Tibial artery (tissue), 4 donors: Measurements from ENCODE around the gene GOLGA8R.
A peak's percentile ranks its signal among the peaks of the same experiment; 100 is the strongest.
"Not testable (repeated sequence)": the region's sequence is repeated elsewhere in the genome, so short reads cannot be mapped to it uniquely, and the experiment has no call there.

Experiments
- DNase-seq, 2 donors: peaks; one replicate each; pipeline ENCODE4 v3.0.0-alpha.2; 2019
- H3K27ac ChIP-seq, 2 donors: fragments of 200-600 bp; sonication (generic) in 1 of 2; 1 replicate in 1 of 2; 2 replicates in 1 of 2; pipeline ENCODE4 v1.5.1; 2018 to 2019; ENCODE audit warnings: mild to moderate bottlenecking in 1 of 2
- H3K27me3 ChIP-seq, 2 donors: fragments of 200-600 bp; sonication (generic) in 1 of 2; one replicate each; pipeline versions ENCODE4 v1.5.1 to v1.6.0; 2016 to 2019
- H3K36me3 ChIP-seq, 3 donors: fragments of 200-600 bp; sonication (generic) in 2 of 3; one replicate each; pipeline ENCODE4 v1.5.1; 2016 to 2019; ENCODE audit warnings: mild to moderate bottlenecking in 2 of 3
- H3K4me1 ChIP-seq, 4 donors: fragments of 200-600 bp; sonication (generic) in 2 of 4; 1 replicate in 3 of 4; 2 replicates in 1 of 4; pipeline ENCODE4 v1.5.1; 2016 to 2019
- H3K4me3 ChIP-seq, 2 donors: fragments of 200-600 bp; sonication (generic) in 1 of 2; 1 replicate in 1 of 2; 2 replicates in 1 of 2; pipeline ENCODE4 v1.5.1; 2018 to 2019; ENCODE audit warnings: mild to moderate bottlenecking in 2 of 2
- H3K9me3 ChIP-seq, 3 donors: fragments of 200-600 bp; sonication (generic) in 1 of 3; one replicate each; pipeline ENCODE4 v1.5.1; 2016 to 2019
- CTCF ChIP-seq, 2 experiments: fragments of 200-600 bp in 1 of 2; fragments of 450-650 bp in 1 of 2; IDR thresholded peaks; one replicate each; pipeline ENCODE4 v1.5.1; 2017 to 2019; ENCODE audit warnings: antibody characterized with exemption in 2 of 2, mild to moderate bottlenecking in 1 of 2, moderate library complexity in 1 of 2
- intact Hi-C: fragments of 100-400 bp; cut with DNase I; formaldehyde crosslinking; loops from one replicate; pipeline ENCODE4 v1.15.0; 2023; ENCODE audit warnings: low total_unique reads

The GOLGA8R gene

DNA sequence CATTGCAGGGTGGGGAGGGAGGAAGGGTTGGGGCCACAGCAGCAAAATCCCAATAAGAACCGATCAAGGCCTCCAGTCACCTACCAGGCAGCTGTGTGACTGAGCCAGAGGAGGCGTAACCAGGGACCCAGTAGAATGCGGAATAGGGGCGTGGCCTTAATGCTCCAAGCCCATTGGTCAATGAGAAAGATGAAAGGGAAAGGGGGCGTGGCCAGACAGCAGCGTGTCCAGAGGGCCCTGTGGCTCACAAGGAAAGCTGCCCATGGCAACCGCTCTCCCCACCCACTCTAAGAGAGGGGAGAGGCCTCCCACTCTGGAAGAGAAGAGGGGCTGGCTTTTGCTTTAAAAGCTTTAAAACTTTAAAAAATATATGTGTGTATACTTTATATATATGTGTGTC lies at the start of gene GOLGA8R:
GOLGA8R (minus strand) TSS at position 101 of the 400 bp plus-strand sequence; CDS start at position 3, 98 bp downstream.
- H3K4me3 ChIP-seq, H3K9me3 ChIP-seq, H3K36me3 ChIP-seq, H3K27ac ChIP-seq, H3K27me3 ChIP-seq, intact Hi-C loops, H3K4me1 ChIP-seq, DNase-seq: not testable (repeated sequence)

DNA sequence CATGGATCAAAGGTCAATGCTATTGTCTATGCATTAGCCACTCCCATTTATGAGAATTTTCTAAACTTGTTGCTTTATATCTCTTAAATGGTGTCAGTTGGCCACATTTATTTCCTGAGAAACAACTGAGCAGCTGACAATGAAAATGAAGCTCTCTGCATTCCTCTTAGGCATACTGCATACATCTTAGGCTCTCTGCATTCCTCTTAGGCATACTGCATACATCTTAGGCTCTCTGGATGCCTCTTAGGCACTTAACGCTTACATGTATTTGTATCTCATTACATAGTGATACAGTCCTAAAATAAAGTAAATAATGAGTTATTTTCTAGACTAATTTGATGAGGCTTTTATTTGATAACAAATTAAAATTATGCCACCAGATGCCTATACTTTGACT lies 49.8 kb upstream of the GOLGA8R start:
- H3K4me3 ChIP-seq, H3K4me1 ChIP-seq, H3K9me3 ChIP-seq, intact Hi-C loops, DNase-seq, H3K36me3 ChIP-seq, H3K27ac ChIP-seq, H3K27me3 ChIP-seq: not testable (repeated sequence)

DNA sequence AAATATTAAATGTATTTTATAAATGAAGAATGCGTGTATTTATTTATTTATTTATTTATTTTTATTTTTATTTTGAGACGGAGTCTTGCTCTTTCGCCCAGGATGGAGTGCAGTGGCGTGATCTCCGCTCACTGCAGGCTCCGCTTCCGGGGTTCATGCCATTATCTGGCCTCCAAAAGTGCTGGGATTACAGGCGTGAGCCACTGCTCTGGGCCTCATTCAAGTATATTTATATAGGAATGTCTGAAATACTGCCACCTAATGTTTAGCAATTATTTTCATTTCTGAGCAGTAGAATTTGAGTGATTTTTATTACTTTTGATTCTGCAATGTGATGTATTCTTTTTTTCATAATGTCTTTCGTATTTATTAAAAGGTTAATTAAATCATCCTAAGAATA lies 48.1 kb upstream of the GOLGA8R start:
- H3K4me1 ChIP-seq, H3K9me3 ChIP-seq, DNase-seq, H3K36me3 ChIP-seq, H3K4me3 ChIP-seq, H3K27me3 ChIP-seq, intact Hi-C loops, H3K27ac ChIP-seq: not testable (repeated sequence)

- H3K4me3 ChIP-seq, H3K27me3 ChIP-seq, H3K9me3 ChIP-seq, DNase-seq, H3K27ac ChIP-seq, H3K4me1 ChIP-seq, H3K36me3 ChIP-seq, intact Hi-C loops: not testable (repeated sequence)
Measured at GRCh38 chr15:30452702-30453101, 38.6 kb upstream of the GOLGA8R start.

DNA sequence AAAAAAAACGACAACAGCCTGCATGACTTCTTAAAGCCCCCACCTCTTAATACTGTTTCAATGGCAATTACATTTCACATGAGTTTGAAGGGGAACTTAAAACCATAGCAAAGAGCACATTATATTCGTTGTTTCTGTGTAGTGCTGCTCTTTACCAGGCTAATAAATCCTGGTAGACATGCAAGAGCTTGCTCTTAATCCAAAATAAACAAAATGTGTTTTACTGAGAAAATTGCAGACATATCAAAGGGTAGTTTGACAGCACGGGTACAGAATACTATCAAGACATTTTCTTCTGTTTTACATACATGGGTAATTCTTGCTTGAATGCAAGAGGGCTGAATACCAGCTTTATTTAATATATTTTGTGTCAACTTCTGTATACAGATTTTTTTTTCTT lies 24.3 kb upstream of the GOLGA8R start:
- H3K36me3 ChIP-seq, H3K27me3 ChIP-seq, H3K4me1 ChIP-seq, H3K4me3 ChIP-seq, intact Hi-C loops, H3K9me3 ChIP-seq, H3K27ac ChIP-seq, DNase-seq: not testable (repeated sequence)

- H3K27ac ChIP-seq, intact Hi-C loops, H3K4me1 ChIP-seq, DNase-seq, H3K4me3 ChIP-seq, H3K9me3 ChIP-seq, H3K27me3 ChIP-seq, H3K36me3 ChIP-seq: not testable (repeated sequence)
Measured at GRCh38 chr15:30435878-30436277, 21.8 kb upstream of the GOLGA8R start.

- H3K27me3 ChIP-seq, DNase-seq, H3K9me3 ChIP-seq, H3K36me3 ChIP-seq, H3K4me3 ChIP-seq, H3K27ac ChIP-seq, H3K4me1 ChIP-seq, intact Hi-C loops: not testable (repeated sequence)
Measured at GRCh38 chr15:30420723-30421122, 6.7 kb upstream of the GOLGA8R start.

DNA sequence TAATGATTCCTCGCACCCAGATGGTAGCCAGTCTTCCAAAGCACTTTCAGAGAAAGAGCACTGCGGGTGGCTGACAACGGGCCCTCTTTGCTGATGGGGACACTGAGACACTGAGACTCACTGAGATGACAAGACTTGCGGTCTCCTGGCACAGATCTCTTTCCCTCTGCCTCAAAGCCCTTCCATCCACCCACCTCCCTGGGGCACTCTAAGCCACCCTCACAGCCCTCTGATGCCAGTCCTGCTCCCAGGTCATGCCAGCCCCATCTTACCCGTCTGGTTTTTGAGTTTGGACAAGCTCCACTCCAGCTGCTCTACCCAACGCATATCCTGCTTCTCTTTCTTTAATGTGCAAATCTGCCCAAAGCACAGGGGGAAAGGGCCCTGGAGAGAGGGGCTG lies 6.4 kb downstream of the GOLGA8R start:
- peak in 1 of 2 donors; percentile 46 for DNase-seq
- H3K27ac ChIP-seq, H3K36me3 ChIP-seq, H3K27me3 ChIP-seq, intact Hi-C loops, H3K4me3 ChIP-seq, H3K9me3 ChIP-seq, H3K4me1 ChIP-seq: not testable (repeated sequence)

GRCh38 chr15:30398988-30399387 lies 15.1 kb downstream of the GOLGA8R start:
- H3K36me3 ChIP-seq, H3K9me3 ChIP-seq, H3K27me3 ChIP-seq, H3K4me1 ChIP-seq, intact Hi-C loops, H3K4me3 ChIP-seq, H3K27ac ChIP-seq: not testable (repeated sequence)
- TF ChIP-seq CTCF (IDR thresholded peaks at IDR 0.05) = peak; percentile 43 to 51
- peak; percentile 64 to 70 for DNase-seq

DNA sequence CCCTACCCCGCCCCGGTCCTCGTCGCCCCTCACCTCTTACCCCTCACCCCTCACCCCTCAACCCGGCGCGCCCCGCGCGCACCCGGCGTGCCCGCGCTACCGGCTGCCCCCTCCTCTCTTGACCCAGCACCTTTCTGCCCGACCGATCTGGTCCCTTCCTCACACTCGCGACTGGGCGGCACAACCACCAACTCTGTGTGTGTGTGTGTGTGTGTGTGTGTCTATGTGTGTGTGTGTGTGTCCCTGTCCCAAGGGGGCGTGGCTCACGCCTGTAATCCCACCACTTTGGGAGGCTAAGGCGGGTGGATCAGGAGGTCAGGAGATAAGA lies 20.4 kb downstream of the GOLGA8R start:
- H3K4me3 ChIP-seq, H3K27me3 ChIP-seq, H3K27ac ChIP-seq, H3K36me3 ChIP-seq, H3K9me3 ChIP-seq, H3K4me1 ChIP-seq, DNase-seq, intact Hi-C loops: not testable (repeated sequence)

DNA sequence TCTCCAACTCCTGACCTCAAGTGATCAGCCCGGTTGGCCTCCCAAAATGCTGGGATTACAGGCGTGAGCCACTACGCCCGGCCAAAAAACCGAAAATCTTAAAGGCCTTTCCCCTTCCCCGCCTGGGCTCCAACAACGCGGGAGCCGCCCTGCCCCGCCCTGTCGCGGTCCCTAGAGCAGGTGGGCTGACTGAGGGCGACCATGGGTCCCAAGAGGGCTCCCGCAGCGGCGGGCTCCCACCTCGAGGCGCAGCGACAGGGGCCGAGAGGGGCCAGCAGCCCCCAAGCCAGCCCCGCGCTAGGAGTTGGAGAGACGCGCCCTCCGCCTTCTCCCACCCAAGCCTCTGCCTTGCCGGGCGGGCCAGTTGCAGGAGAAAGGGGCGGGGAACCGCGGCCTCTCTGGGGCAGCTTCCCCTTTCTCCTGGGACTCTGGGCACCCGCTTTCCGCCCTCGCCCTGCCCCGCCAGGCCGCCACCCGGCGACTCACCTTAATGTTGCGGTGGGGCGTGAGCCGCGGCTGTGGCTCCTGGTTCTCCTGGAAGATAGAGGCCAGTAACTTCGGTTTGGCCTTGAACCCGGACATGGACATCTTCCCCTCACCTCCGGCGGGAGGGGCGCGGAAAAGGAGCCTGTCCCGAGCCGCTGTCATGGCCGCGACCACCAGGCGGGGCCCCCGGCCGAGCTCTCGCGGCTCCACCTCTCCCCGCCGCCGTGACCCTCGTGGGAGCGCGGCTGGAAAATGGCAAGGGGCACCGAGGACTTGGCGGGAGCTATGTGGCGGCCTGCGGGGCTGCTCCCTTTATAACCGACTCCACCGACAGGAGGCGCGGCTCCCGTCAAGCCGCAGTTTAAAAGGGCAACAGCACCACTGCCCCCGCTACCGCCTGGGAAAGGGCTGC lies 21.0 kb downstream of the GOLGA8R start, which contains the start of gene CHRFAM7A:
CHRFAM7A (minus strand) TSS at position 775 of the 898 bp plus-strand sequence. CDS start 10,189 bp downstream, outside the sequence.
- DNase-seq, intact Hi-C loops, H3K27ac ChIP-seq, H3K36me3 ChIP-seq, H3K27me3 ChIP-seq, H3K9me3 ChIP-seq, H3K4me1 ChIP-seq, H3K4me3 ChIP-seq: not testable (repeated sequence)

GRCh38 chr15:30386318-30386887 lies 27.7 kb downstream of the GOLGA8R start:
- H3K4me1 ChIP-seq, H3K27me3 ChIP-seq, H3K9me3 ChIP-seq, DNase-seq, H3K27ac ChIP-seq, intact Hi-C loops, H3K36me3 ChIP-seq, H3K4me3 ChIP-seq: not testable (repeated sequence)

GRCh38 chr15:30377082-30377413 lies 37.0 kb downstream of the GOLGA8R start:
- H3K4me1 ChIP-seq, H3K27ac ChIP-seq, H3K9me3 ChIP-seq, intact Hi-C loops, H3K4me3 ChIP-seq, H3K27me3 ChIP-seq, DNase-seq, H3K36me3 ChIP-seq: not testable (repeated sequence)
